Body of pancreas (tissue), 4 donors: ENCODE measurements around the gene SCG2.

ENCODE experiments used
- POLR2A ChIP-seq, 3 donors: fragments of 450-650 bp; IDR thresholded peaks; one replicate each; pipeline ENCODE4 v1.6.1; 2016; ENCODE audit warnings: antibody characterized with exemption in 3 of 3, mild to moderate bottlenecking in 2 of 3
- TF ChIP-seq, protein P1 (sequence below), 7 experiments: fragments of 450-650 bp in 4 of 7; fragments of 200-600 bp in 3 of 7; sonication (generic) in 3 of 7; IDR thresholded peaks; one replicate each; pipeline ENCODE4 v1.5.1; 2016 to 2019; ENCODE audit warnings: antibody characterized with exemption in 7 of 7

DNA sequence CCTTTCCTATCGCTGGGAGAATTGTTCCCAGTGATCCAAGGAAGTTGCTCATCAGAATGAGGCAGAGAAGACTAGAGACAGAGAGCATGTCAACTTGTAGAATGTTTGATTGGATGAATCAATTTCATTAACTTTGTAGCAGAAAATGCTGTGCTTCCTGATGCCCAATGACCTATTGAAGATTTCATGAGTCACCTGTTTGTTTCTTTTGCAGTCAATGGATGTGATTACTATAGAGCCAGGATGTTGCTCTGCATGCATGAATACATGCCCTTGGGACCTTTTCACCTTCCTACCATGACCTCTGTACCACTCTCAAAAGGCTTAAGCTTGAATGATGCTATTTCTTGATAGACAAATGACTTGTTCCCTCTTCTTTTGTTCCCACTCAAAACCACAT lies 23.3 kb downstream of the SCG2 start:
- TF ChIP-seq, protein P1, sequence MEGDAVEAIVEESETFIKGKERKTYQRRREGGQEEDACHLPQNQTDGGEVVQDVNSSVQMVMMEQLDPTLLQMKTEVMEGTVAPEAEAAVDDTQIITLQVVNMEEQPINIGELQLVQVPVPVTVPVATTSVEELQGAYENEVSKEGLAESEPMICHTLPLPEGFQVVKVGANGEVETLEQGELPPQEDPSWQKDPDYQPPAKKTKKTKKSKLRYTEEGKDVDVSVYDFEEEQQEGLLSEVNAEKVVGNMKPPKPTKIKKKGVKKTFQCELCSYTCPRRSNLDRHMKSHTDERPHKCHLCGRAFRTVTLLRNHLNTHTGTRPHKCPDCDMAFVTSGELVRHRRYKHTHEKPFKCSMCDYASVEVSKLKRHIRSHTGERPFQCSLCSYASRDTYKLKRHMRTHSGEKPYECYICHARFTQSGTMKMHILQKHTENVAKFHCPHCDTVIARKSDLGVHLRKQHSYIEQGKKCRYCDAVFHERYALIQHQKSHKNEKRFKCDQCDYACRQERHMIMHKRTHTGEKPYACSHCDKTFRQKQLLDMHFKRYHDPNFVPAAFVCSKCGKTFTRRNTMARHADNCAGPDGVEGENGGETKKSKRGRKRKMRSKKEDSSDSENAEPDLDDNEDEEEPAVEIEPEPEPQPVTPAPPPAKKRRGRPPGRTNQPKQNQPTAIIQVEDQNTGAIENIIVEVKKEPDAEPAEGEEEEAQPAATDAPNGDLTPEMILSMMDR (IDR thresholded peaks at IDR 0.05): no peak
- TF ChIP-seq POLR2A (IDR thresholded peaks at IDR 0.05): no peak
